NCI-H345 treated with DMSO at 0.1 percent for 48 hours (cell line): ENCODE measurements around the gene OR9Q1.

ENCODE experiments used
- DNase-seq: peaks from one replicate; lab custom pipeline; 2025; ENCODE audit not compliant: unreplicated experiment; lab: John Stamatoyannopoulos, UW

OR9Q1 gene

DNA sequence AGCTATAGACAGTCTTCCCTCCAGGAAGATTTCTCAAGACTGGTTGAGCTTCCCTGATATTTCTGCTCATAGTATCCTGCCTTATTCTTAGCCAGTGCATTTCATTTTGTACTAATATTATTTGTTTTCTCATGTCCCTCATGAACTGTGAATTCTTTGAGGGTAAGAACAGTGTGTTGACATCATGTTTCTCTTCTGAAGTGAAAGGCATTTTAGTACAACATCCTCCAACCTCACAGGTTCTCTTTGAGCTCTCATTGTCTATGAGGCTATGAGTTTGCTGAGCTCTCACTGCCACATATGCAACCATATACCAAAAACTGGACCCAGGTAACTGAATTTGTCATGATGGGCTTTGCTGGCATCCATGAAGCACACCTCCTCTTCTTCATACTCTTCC, 7.0 kb downstream of the OR9Q1 start, which contains the start of gene OR6Q1:
OR6Q1 (plus strand) TSS at position 301 of the 400 bp plus-strand sequence; CDS start at position 301, 0 bp downstream.
- no peak for DNase-seq

DNA sequence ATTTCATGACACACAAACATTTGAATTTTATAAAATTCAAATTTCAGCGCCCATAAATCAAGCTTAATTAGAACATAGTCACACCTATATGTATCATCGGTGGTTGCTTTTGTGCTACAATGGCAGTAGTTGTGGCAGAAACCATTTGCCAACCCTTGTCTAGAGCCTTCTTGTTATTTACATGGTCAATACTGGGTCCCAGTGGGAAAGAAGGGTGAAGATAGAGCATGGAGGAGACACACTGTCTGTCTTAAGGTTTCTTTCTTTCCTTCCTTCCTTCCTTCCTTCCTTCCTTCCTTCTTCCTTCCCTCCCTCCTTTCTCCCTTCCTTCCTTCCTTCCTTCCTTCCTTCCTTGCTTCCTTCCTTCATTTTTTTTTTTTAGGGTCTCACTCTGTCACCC, 10.8 kb downstream of the OR9Q1 start:
- no peak for DNase-seq

DNA sequence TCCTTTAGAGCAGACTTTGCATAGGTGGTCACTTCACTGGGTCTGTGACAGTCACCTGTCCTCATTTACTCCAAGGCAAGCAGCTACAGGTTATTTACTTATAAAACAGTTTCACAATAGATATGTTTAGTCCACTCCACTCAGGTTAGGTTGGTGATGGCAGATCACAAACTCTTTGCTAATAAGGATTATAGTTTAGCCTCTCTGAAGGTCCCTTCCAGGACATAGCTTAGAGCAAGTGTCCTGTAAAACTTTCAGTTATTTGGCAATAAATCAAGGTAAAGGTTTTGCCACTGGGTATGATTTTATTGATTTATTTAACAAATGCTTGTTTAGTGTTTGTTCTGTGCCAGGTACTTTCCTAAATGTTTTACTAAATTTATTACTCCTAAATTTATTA, 15.9 kb downstream of the OR9Q1 start:
- DNase-seq = no peak

DNA sequence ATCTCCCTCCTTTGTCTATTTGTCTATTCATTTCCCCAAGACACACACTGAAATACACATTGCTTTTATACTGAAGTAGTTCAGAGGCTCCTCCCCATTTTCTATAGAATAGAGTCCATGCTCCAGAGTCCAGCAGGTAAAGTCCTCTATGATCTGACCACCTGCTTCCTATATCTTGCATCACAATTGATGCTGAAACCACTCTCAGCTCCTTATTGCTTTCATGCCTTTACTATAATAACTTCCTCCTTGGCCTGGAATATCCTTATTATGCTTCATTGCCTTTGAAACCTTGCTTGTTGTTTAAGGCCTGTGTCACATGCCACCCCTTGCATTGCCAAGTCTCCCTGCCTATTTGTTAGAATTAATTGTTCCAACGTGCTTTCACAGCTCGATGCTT, 19.7 kb downstream of the OR9Q1 start:
- no peak for DNase-seq

DNA sequence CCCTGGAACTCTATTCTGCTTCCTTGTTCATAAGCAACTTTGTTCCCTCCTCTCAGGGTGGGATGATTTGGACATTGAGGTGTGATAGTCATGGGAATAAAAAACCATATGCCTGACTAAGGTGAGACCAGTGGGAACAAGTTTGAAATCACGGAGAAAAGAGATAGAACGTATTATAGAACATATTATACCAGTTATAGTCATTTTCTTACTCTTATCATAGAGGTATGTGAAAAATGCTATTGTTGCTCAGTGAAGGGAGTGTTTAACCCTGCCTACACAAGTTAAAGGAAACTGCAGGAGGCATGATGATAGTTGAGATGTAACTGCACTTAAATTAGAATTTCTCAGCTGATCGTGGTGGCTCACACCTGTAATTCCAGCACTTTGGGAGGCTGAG, 22.6 kb downstream of the OR9Q1 start:
- DNase-seq = no peak

DNA sequence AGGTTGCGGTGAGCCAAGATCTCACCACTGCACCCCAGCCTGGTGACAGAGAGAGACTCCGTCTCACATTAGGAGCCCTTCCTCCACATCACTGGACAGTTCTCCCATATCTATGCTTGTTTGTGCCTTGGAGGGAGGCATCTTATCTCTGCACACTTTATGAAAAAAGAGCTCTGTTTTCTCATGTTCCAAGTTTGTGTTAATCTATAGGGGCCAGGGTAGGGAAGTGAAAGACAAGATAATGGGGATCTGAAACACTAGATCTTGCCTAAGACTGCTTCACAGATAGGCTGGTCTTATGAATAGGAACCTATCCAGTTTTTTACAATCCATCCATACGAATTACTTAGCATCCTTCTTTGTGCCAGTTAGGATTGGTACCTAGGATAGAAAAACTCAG, 24.1 kb downstream of the OR9Q1 start:
- no peak for DNase-seq

DNA sequence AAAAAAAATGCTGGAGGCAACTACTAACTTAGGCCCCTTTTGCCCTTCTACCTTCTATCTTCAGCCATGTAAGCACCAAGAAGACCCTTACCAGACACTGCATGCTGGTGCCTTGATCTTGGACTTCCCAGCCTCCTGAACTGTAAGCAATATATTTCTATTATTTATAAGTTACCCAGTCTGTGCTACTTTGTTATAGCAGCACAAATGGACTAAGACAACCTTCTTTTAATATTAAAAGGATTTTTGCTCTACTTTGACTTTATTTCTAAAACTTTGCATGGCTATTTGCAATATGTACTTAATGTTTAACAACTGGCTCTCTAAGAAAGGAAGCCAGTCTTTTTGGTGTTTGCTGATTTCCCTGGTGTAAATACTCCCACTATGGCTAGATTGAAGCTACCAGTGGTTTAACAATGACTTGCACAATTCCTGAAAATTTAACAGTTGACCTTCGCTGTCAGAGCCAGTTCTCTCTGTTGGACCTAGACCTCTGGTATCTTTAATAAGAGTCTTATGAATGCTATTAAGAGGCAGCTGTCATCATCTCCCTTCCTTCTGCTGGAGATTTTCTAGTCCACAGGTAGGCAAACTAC, 32.2 kb downstream of the OR9Q1 start:
- DNase-seq = no peak

DNA sequence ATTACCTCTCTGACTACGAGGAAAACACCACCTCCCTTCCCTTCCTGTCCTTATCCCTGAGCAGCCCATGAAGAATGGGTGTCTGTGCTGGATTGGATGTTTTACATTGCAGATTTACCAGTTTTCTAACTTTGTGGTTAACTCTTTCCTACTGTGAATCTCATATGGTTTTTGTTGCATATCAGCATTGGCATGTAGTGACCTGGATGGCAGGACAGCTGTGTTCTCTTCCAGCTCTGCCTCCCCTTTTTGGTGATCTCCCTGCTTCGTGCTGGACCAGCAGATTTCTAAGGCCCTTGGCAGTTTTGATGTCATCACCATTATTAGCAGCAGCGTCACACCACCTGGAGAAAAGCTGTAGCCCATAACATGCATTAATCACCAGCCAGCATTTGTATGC, 33.8 kb downstream of the OR9Q1 start:
- no peak for DNase-seq

DNA sequence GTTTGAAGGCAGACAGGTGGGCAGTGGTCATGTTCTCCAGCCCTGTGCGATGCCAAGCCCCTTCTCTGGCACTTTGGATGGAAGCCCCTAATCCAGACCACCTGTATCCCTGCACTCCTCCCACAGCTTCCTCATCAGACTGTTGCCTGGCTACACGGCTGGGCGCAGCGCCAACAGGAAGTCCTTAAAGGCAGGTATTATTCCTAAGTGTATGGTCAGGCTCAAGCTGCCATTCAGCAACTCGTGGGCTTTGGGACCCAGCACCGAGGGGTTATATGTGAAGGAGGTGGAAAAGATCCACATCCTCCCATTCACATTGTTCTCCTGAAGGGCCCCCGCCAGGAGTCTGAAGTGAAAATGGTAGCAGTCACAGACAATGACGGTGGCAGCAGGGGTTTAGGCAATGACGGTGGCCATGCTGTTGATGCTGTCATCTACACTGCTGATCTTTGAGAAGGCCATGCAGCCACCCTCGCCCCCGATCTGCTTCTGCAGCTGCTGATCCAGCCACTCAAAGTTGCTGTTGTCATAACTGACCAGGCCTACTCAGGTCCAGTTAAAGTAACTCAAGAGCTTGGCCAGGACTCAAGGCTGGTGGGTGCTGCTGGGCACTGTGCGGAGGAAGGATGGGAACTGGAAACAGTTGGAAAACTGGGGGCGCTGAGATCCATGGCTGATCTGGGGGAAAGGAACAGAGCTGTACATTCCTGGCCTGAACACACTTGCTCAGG, 34.8 kb downstream of the OR9Q1 start:
- peak; percentile 94 for DNase-seq

DNA sequence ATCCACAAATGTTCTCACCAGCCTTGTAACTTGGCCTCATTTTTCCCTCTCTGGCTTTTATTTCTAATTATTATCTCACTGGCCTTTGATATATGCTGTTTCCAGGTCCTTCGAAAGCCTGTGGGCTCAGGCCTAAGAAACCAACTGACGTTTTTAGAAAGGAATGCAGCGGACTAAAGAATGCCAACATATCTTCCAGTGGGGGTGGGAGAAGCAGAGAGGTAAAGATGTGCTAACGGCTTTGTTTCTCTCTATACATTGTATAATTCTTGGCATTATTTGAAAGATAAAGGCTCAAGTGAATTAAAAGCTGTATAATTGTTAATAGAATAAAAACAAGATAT, 35.3 kb downstream of the OR9Q1 start:
- DNase-seq = no peak

DNA sequence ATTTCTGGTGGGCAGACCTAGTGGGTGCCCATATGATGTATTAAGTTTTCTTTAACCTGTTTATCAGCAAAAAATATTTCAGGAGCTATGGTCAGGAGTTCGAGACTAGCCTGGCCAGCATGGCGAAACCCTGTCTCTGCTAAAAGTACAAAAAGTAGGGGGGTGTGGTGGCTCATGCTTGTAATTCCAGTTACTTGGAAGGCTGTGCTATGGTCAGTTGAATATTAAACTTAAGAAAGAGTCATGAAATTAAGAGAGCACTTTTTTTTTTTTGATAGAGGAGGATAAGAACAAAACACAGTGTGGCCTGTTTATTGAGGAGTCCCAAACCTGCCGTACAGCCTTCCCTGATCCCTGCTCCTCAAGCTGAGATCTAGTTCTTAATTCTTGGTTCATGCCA, 36.9 kb downstream of the OR9Q1 start:
- DNase-seq = no peak

DNA sequence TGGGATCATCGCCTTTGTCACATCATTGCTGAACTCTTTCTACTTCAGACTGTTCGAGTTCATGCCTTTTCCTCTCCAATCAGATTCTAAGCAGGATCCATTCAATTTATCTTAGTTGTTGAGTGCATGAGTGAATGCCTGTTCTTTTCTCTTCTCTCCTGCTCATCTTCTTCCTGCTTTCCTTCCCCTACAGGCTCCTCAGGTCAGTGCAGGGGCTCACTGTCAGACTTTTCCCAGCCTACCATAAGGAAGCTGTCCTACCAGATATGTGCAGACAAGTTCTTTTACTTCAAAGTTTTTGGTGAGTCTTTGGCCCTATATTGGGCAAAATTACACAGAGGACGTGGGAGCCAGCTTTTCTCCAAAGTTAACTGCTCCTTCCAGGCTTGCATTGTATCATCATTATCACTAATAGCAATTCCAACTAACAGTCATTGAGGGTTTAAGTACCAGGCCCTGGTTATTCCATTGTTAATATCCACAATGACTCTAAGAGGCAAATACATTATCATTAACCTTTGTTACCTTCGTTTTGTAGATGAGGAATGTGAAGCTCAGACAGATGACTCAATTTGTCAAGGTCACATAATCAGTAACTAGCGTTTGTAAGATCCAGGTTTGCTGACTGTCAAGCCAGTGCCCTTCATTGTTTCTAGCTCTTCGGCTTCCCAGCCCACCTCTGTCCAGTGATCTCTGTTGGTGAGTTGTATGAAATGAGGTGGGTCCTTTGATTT, 37.4 kb downstream of the OR9Q1 start:
- DNase-seq = no peak

DNA sequence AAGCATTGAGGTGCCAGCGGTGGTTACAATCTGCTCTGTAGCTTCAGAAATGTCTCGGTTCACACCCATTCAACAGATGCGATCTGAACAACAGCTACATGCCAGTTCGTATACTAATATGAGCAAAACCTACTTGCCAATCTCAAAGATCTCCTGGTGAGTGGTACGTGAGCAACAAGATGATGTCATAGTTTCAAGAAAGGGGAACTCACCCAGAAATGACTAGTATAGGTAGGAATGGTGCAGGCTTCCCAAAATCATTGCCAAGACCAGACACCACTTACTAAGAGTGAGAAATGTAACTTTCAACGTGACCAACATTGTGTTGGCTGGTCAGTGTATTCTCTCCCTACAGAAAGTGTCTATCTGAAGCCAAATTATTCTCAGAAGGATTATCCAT, 38.1 kb downstream of the OR9Q1 start:
- no peak for DNase-seq

DNA sequence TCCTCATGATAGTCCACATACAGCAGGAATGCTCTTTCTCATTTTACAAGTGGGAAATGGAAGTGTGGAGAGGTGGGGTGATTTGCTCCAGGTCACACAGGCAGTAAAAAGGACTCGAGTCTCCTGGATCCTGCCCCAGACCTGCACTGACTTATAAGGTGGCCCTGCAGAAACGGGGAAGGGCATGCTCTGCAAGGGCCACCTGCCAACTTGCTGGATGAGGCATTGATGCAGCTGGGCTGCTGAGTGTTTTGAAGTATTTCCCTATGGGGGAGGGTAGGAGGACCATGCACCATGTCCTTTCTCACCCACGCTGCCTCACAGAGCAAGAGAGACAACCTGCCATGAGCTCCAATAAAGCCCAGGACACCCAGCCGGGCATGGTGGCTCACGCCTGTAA, 44.0 kb downstream of the OR9Q1 start:
- DNase-seq = no peak

DNA sequence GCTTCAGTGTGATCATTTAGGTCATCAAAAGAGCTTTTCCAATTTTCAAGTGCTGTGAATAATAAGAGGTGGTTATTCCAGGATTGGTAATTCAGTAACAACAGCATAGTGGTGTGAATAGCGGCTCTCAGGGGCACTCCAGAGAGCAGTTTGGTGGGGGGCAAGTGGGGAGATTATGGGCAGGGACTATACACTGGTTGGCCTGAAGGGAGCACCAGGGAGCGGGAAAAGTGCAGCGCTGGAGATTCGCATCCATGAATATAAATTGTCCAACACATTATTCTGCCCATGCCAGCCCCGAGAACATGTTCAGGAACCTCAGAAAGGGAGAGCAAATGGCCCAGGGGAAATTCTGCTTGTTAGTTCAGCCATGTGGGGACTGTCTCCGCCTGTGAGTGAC, 45.0 kb downstream of the OR9Q1 start:
- no peak for DNase-seq

DNA sequence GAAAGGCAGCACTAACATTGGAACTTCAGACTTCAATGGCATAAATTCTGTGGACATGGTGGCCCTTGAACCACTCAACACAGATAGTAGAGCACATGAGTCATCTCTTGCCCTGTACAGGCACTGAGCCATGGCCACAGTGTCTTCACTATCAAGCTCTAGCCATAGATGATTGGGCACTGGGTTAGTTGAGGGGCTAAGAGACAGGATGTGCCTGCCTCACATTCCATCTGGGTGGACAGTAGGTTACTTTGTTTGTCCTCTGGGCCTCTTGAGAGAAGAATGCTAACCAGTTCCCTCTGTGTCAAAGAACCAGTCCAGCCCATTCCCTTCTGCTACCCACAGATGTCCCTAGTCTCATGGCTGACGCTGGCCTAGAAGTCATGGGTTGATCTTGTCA, 46.9 kb downstream of the OR9Q1 start:
- DNase-seq = no peak

DNA sequence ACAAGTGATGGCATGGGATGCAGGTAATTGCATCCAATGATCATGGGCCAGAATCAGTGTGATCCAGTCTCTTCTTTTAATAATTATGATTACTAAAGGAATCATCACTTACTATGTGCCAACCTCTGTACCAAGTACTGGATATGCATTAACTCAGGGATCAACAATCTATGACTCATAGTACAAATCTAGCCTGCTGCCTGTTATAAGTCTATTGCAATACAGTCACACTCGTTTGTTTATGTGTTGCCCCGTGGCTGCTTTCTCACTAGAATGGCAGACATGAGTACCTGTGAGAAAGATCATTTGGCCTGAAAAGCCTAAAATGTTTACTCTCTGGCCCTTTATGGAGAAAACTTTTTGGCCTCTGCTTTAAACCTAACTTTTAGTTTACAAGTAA, 52.1 kb downstream of the OR9Q1 start:
- DNase-seq = no peak

DNA sequence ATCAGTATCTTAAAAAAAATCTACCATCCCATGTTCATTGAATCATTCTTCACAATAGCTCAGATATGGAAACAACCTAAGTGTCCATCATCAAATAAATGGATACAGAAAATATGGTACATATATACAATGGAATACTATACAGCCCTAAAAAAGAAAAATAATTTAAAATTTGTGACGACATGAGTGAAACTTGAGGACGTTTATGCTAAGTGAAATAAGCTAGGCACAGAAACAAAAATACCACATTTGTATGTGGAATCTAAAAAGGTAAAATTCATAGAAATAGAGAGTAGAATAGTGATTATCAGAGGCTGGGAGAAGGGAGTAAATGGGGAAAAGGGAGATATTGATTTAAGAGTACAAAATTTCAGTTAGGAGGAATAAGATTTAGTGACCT, 62.8 kb downstream of the OR9Q1 start:
- no peak for DNase-seq

DNA sequence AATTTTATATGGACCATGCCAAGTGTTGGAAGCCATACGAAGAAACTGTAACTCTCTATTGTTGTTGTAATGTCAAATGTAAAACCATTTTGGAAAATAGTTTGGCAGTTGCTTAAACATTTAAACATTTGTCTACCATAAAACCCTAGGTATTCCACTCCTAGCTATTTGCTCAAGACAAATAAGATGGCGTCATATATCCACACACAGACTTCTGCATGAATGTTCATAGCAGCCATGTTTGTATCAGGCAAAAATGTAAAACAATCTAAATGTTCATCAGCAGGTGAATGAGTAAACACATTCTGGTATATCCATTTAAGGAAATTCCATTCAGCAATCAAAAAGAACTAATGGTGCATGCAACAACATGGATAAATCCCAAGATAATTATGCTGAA, 73.8 kb downstream of the OR9Q1 start:
- no peak for DNase-seq

DNA sequence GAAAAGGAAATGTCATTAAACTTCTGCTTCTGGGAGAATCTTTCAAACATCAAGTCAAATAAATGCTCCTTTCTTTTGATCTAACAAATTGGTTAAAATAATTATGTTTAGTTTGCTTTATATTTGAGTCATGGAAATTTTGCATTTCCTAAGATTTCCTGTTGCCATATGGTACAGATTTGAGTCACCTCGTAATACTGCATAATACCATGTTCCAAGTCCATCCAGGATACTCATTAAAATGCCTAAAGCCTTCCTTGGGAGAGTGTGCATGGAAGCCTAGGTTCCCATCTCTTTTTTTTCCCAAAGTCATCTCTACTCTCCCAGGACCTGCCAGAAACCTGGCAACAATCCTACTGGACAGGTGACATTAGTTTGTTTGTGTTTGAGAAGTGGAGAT, 97.4 kb downstream of the OR9Q1 start:
- no peak for DNase-seq

DNA sequence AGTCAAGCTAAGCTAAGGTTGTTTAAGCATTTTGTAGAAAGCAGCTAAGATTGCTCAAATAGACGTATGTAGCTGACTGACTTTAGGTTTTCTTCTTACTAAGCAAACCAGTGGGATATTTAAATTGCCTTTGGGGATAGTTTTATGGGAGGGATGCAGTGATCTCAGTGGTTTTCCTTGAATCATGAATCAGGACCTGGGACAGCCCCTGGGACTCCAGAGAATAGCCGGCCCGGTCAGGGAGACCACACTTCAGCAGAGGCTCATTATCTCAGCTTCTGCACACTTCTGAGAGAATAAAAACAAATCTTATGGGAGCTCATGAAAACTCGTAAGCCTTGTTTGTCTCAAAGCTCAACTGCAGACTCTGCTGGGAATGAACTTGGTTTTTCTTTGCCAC, 101.8 kb downstream of the OR9Q1 start, which contains the start of gene OR9I1:
OR9I1 (minus strand) TSS at position 62 of the 400 bp plus-strand sequence. CDS start 6,086 bp downstream, outside the sequence.
- no peak for DNase-seq

DNA sequence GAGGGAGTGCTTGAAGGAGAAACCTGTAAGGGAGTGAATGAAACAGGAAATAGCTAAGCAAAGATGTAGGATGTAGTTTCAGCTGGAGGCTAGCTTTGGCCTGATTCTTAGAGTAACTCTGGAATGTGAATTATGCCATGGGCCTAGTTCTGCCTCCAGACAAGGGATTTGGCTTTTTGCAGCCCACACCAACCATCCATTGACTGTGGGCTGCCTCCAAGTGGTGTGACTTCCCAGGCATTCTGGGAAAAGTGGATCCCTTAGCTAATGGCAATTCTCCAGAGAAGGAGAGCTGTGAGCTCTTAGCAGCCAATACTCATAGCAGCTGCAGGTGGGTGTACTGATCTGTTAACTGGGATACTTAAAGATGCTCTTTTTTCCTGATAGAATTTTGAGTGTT, 103.7 kb downstream of the OR9Q1 start:
- no peak for DNase-seq
